Naive thymus-derived CD4-positive, alpha-beta T cell (primary cell): ENCODE measurements around the gene FSIP1. TPM values are rescaled to one million over a fixed set of nuclear protein-coding genes. Genes with fewer than 3 reads are reported as not detected.

Experiments
- ATAC-seq: fragments of 150-1000 bp; cut with Tn5 transposase; 2 replicates; pipeline ENCODE4 v1.10.0; 2021; ENCODE audit warnings: mild to moderate bottlenecking, moderate library complexity
- CTCF ChIA-PET: fragments of 350-600 bp; sonication (Branson Sonifier 250); formaldehyde crosslinking; loops from one replicate; lab custom pipeline; 2021; ENCODE audit warnings: antibody characterized with exemption; lab: Charles Lee
- POLR2A ChIA-PET: fragments of 350-600 bp; sonication (Branson Sonifier 250); formaldehyde crosslinking; loops from one replicate; lab custom pipeline; 2021; ENCODE audit warnings: antibody characterized with exemption, inconsistent platforms; lab: Charles Lee
- DNase-seq, 9 donors: peaks; one replicate each; pipeline versions ENCODE4 v3.0.0 to v3.0.0-alpha.2; 2020 to 2022; ENCODE audit warnings: mixed read lengths in 1 of 9
- H3K27ac ChIP-seq: one replicate; pipeline ENCODE4 v1.7.0; 2013; ENCODE audit warnings: mild to moderate bottlenecking, low read depth, low read length, moderate library complexity
- H3K27me3 ChIP-seq, 2 donors: one replicate each; pipeline ENCODE4 v1.7.0; 2013; ENCODE audit warnings: low read length in 2 of 2, mild to moderate bottlenecking in 2 of 2, moderate library complexity in 2 of 2; ENCODE audit not compliant: control insufficient read depth in 2 of 2, insufficient read depth in 2 of 2
- H3K36me3 ChIP-seq, 3 experiments: 1 replicate in 2 of 3; 2 replicates in 1 of 3; pipeline ENCODE4 v1.7.0; 2013; ENCODE audit warnings: low read length in 3 of 3, mild to moderate bottlenecking in 3 of 3, moderate library complexity in 1 of 3; ENCODE audit not compliant: insufficient read depth in 3 of 3, control insufficient read depth in 2 of 3
- H3K4me1 ChIP-seq, 2 donors: one replicate each; pipeline ENCODE4 v1.7.0; 2013; ENCODE audit warnings: low read length in 2 of 2, mild to moderate bottlenecking in 2 of 2, moderate library complexity in 1 of 2; ENCODE audit not compliant: control insufficient read depth in 2 of 2, insufficient read depth in 2 of 2
- H3K4me3 ChIP-seq: 2 replicates; pipeline ENCODE4 v1.7.0; 2013; ENCODE audit warnings: mild to moderate bottlenecking, low read length
- H3K9me3 ChIP-seq, 3 experiments: 1 replicate in 2 of 3; 2 replicates in 1 of 3; pipeline ENCODE4 v1.7.0; 2013; ENCODE audit warnings: low read length in 3 of 3; ENCODE audit not compliant: control insufficient read depth in 2 of 3
- H3K27ac Mint-ChIP-seq, 9 donors: one replicate each; pipeline ENCODE4 v1.8.0; 2020 to 2022; ENCODE audit warnings: mixed read lengths in 9 of 9, mild to moderate bottlenecking in 8 of 9, moderate library complexity in 5 of 9, inconsistent platforms in 2 of 9
- H3K27me3 Mint-ChIP-seq, 5 donors: one replicate each; pipeline ENCODE4 v1.8.0; 2021 to 2022; ENCODE audit warnings: mixed read lengths in 5 of 5, mild to moderate bottlenecking in 1 of 5
- H3K36me3 Mint-ChIP-seq, 5 donors: one replicate each; pipeline ENCODE4 v1.8.0; 2020 to 2022; ENCODE audit warnings: mixed read lengths in 5 of 5, mild to moderate bottlenecking in 3 of 5, inconsistent platforms in 1 of 5
- H3K4me1 Mint-ChIP-seq, 7 donors: one replicate each; pipeline ENCODE4 v1.8.0; 2020 to 2022; ENCODE audit warnings: mixed read lengths in 7 of 7, mild to moderate bottlenecking in 3 of 7, inconsistent platforms in 1 of 7
- H3K4me3 Mint-ChIP-seq, 10 donors: one replicate each; pipeline ENCODE4 v1.8.0; 2020 to 2022; ENCODE audit warnings: mild to moderate bottlenecking in 10 of 10, mixed read lengths in 10 of 10, moderate library complexity in 6 of 10, inconsistent platforms in 2 of 10
- H3K9me3 Mint-ChIP-seq, 11 donors: one replicate each; pipeline ENCODE4 v1.8.0; 2020 to 2022; ENCODE audit warnings: mixed read lengths in 11 of 11, mild to moderate bottlenecking in 4 of 11, inconsistent platforms in 1 of 11, moderate library complexity in 1 of 11
- intact Hi-C, 2 donors: fragments of 100-400 bp; cut with micrococcal nuclease; formaldehyde crosslinking; loops; one replicate each; pipeline ENCODE4 v1.15.1; 2023
- polyA plus RNA-seq, 2 donors: library from polyadenylated mRNA; unstranded; fragments of 300-500 nt; fragmentation: Illumina TruSeq; gene quantifications; one replicate each; pipeline ENCODE4 v1.2.3, GENCODE V29; 2021
- total RNA-seq, 6 experiments: library from RNA in 5 of 6; stranded (reverse) in 5 of 6; gene quantifications; 1 replicate in 5 of 6; 2 replicates in 1 of 6; pipeline ENCODE4 v1.2.3 and lab custom pipeline; 2021 to 2026

Gene FSIP1
- total and polyA plus RNA-seq, 7 experiments from 2014 or later, result 0.14 to 0.51 (median 0.26) TPM; not detected in 1

- ChIA-PET CTCF (no interaction called here), POLR2A (no interaction called here)
- peaks cover 0 to 3% (median 0%) of the 10 kb centered on the region in 11 donors for H3K9me3 Mint-ChIP-seq
- Histone ChIP-seq H3K27ac (no peak overlapping the region), H3K9me3 (no peaks in the 10 kb centered on the region), H3K4me1 (peaks cover 0 to 12% of the 10 kb centered on the region in 2 donors), H3K4me3 (no peak overlapping the region), H3K27me3 (no peaks in the 10 kb centered on the region), H3K36me3 (no peaks in the 10 kb centered on the region)
- H3K4me3 Mint-ChIP-seq, result no peak overlapping the region
- peaks cover 0 to 12% (median 0%) of the 10 kb centered on the region in 5 donors for H3K36me3 Mint-ChIP-seq
- DNase-seq, result no peak
- intact Hi-C loops, result no loop called here
- peaks cover 0 to 20% (median 5%) of the 10 kb centered on the region in 5 donors for H3K27me3 Mint-ChIP-seq
- no peak for ATAC-seq
- peaks cover 0 to 20% (median 0%) of the 10 kb centered on the region in 7 donors for H3K4me1 Mint-ChIP-seq
- H3K27ac Mint-ChIP-seq, result no peak overlapping the region
Measured at GRCh38 chr15:39638041-39638440, 144.6 kb downstream of the FSIP1 start.

GRCh38 chr15:39631357-39631756 lies 151.3 kb downstream of the FSIP1 start:
- intact Hi-C loops, result no loop called here
- peaks cover 0 to 12% (median 0%) of the 10 kb centered on the region in 11 donors for H3K9me3 Mint-ChIP-seq
- peaks cover 0 to 4% (median 0%) of the 10 kb centered on the region in 5 donors for H3K27me3 Mint-ChIP-seq
- H3K36me3 ChIP-seq, result no peaks in the 10 kb centered on the region
- no peak overlapping the region for H3K4me3 Mint-ChIP-seq
- DNase-seq (peak in 1 of 9 donors; percentile 38), ATAC-seq (no peak)
- no peak overlapping the region for H3K27ac ChIP-seq
- H3K27ac Mint-ChIP-seq, result peak overlapping the region in 2 of 9 donors; percentile 12 to 53
- H3K27me3 ChIP-seq, result no peaks in the 10 kb centered on the region
- peaks cover 11 to 48% of the 10 kb centered on the region in 2 donors for H3K4me1 ChIP-seq
- ChIA-PET CTCF (no interaction called here), POLR2A (no interaction called here)
- H3K4me1 Mint-ChIP-seq, result peaks cover 17 to 48% (median 22%) of the 10 kb centered on the region in 7 donors
- no peak overlapping the region for H3K4me3 ChIP-seq
- no peaks in the 10 kb centered on the region for H3K9me3 ChIP-seq
- peaks cover 0 to 45% (median 0%) of the 10 kb centered on the region in 5 donors for H3K36me3 Mint-ChIP-seq

GRCh38 chr15:39629906-39630305 lies 152.7 kb downstream of the FSIP1 start:
- Histone ChIP-seq H3K9me3 (no peaks in the 10 kb centered on the region), H3K4me3 (no peak overlapping the region), H3K27ac (no peak overlapping the region), H3K36me3 (no peaks in the 10 kb centered on the region), H3K27me3 (no peaks in the 10 kb centered on the region), H3K4me1 (peaks cover 11 to 62% of the 10 kb centered on the region in 2 donors)
- ATAC-seq (no peak), DNase-seq (no peak)
- no peak overlapping the region for H3K4me3 Mint-ChIP-seq
- intact Hi-C loops, result loop anchor here in 1 of 2 donors (10.0 kb wide), 1 partner anchor 1065 kb away; the partner anchor contains the start of gene RASGRP1
- H3K36me3 Mint-ChIP-seq, result peaks cover 0 to 57% (median 0%) of the 10 kb centered on the region in 5 donors
- peak overlapping the region; percentile 12 to 100 (median 69) for H3K27ac Mint-ChIP-seq
- peaks cover 0 to 19% (median 0%) of the 10 kb centered on the region in 11 donors for H3K9me3 Mint-ChIP-seq
- ChIA-PET POLR2A (interaction anchor here (0.5 kb wide), 1 partner anchor 984 kb away, joined by 4 read pairs; no protein-coding TSS in a partner anchor), CTCF (interaction anchor here (1.6 kb wide), 1 partner anchor 127 kb away, joined by 5 read pairs; no protein-coding TSS in a partner anchor)
- H3K4me1 Mint-ChIP-seq, result peaks cover 19 to 63% (median 28%) of the 10 kb centered on the region in 7 donors
- H3K27me3 Mint-ChIP-seq, result no peaks in the 10 kb centered on the region

- H3K9me3 ChIP-seq, result no peaks in the 10 kb centered on the region
- no peak overlapping the region for H3K27ac ChIP-seq
- ATAC-seq (peak; percentile 63), DNase-seq (peak in 7 of 9 donors; percentile 2 to 57 (median 27))
- no peak overlapping the region for H3K4me3 ChIP-seq
- H3K36me3 ChIP-seq, result no peaks in the 10 kb centered on the region
- H3K4me3 Mint-ChIP-seq, result peak overlapping the region in 9 of 10 donors; percentile 28 to 74 (median 48)
- H3K27me3 ChIP-seq, result no peaks in the 10 kb centered on the region
- peak overlapping the region; percentile 1 to 100 (median 69) for H3K27ac Mint-ChIP-seq
- intact Hi-C loops, result loop anchor here in 1 of 2 donors (10.0 kb wide), 1 partner anchor 1065 kb away; the partner anchor contains the start of gene RASGRP1
- H3K27me3 Mint-ChIP-seq, result no peaks in the 10 kb centered on the region
- ChIA-PET POLR2A (interaction anchor here (0.5 kb wide), 1 partner anchor 985 kb away, joined by 4 read pairs; no protein-coding TSS in a partner anchor), CTCF (interaction anchor here (1.6 kb wide), 1 partner anchor 127 kb away, joined by 5 read pairs; no protein-coding TSS in a partner anchor)
- H3K9me3 Mint-ChIP-seq, result peaks cover 0 to 16% (median 0%) of the 10 kb centered on the region in 11 donors
- peaks cover 0 to 58% (median 0%) of the 10 kb centered on the region in 5 donors for H3K36me3 Mint-ChIP-seq
- peaks cover 15 to 66% of the 10 kb centered on the region in 2 donors for H3K4me1 ChIP-seq
- H3K4me1 Mint-ChIP-seq, result peaks cover 24 to 68% (median 33%) of the 10 kb centered on the region in 7 donors
Measured at GRCh38 chr15:39629371-39629770, 153.3 kb downstream of the FSIP1 start.

GRCh38 chr15:39628546-39629257 lies 153.9 kb downstream of the FSIP1 start:
- DNase-seq (no peak), ATAC-seq (no peak)
- H3K27ac Mint-ChIP-seq, result peak overlapping the region; percentile 1 to 100 (median 73)
- intact Hi-C loops, result loop anchor here in 1 of 2 donors (10.0 kb wide), 1 partner anchor 1064 kb away; the partner anchor contains the start of gene RASGRP1
- peak overlapping the region in 8 of 10 donors; percentile 16 to 74 (median 40) for H3K4me3 Mint-ChIP-seq
- H3K9me3 Mint-ChIP-seq, result peaks cover 0 to 16% (median 0%) of the 10 kb centered on the region in 11 donors
- Histone ChIP-seq H3K27ac (no peak overlapping the region), H3K27me3 (no peaks in the 10 kb centered on the region), H3K4me1 (peaks cover 15 to 73% of the 10 kb centered on the region in 2 donors), H3K36me3 (no peaks in the 10 kb centered on the region), H3K9me3 (no peaks in the 10 kb centered on the region), H3K4me3 (no peak overlapping the region)
- ChIA-PET POLR2A (no interaction called here), CTCF (interaction anchor here (1.6 kb wide), 1 partner anchor 128 kb away, joined by 5 read pairs; no protein-coding TSS in a partner anchor)
- H3K27me3 Mint-ChIP-seq, result no peaks in the 10 kb centered on the region
- peaks cover 0 to 56% (median 0%) of the 10 kb centered on the region in 5 donors for H3K36me3 Mint-ChIP-seq
- peaks cover 30 to 75% (median 36%) of the 10 kb centered on the region in 7 donors for H3K4me1 Mint-ChIP-seq

- Histone ChIP-seq H3K27ac (no peak overlapping the region), H3K4me3 (no peak overlapping the region), H3K27me3 (no peaks in the 10 kb centered on the region), H3K4me1 (peaks cover 15 to 78% of the 10 kb centered on the region in 2 donors), H3K9me3 (no peaks in the 10 kb centered on the region), H3K36me3 (no peaks in the 10 kb centered on the region)
- ATAC-seq, result no peak
- H3K4me1 Mint-ChIP-seq, result peaks cover 32 to 80% (median 38%) of the 10 kb centered on the region in 7 donors
- H3K9me3 Mint-ChIP-seq, result peaks cover 0 to 16% (median 0%) of the 10 kb centered on the region in 11 donors
- peak overlapping the region in 4 of 10 donors; percentile 2 to 56 (median 26) for H3K4me3 Mint-ChIP-seq
- ChIA-PET CTCF (no interaction called here), POLR2A (no interaction called here)
- peak overlapping the region in 7 of 9 donors; percentile 14 to 100 (median 64) for H3K27ac Mint-ChIP-seq
- H3K27me3 Mint-ChIP-seq, result no peaks in the 10 kb centered on the region
- intact Hi-C loops, result loop anchor here in 1 of 2 donors (10.0 kb wide), 1 partner anchor 1063 kb away; the partner anchor contains the start of gene RASGRP1
- peaks cover 0 to 56% (median 0%) of the 10 kb centered on the region in 5 donors for H3K36me3 Mint-ChIP-seq
- DNase-seq, result no peak
Measured at GRCh38 chr15:39628144-39628508, 154.5 kb downstream of the FSIP1 start.
